ENCODE results near the gene TRIM75. TPM values are rescaled to one million over a fixed set of nuclear protein-coding genes. Genes with fewer than 3 reads are reported as not detected.
"Not testable (repeated sequence)": the region's sequence is repeated elsewhere in the genome, so short reads cannot be mapped to it uniquely, and the experiment has no call there.

Gene TRIM75
- total RNA-seq, 1 experiment from 2014 or later, result not detected

GRCh38 chr4:165070560-165070959 is 16.9 kb downstream of the TRIM75 start:
- no peak for DNase-seq
- Histone ChIP-seq H3K27ac (no peak overlapping the region), H2AFZ (no peak overlapping the region), H4K20me1 (ENCODE audit: insufficient read depth) (no peaks in the 10 kb centered on the region), H3K27me3 (ENCODE audit: insufficient read depth, low read depth) (no peaks in the 10 kb centered on the region), H3K4me3 (no peak overlapping the region), H3K9me2 (ENCODE audit: insufficient read depth) (no peaks in the 10 kb centered on the region), H3K79me2 (ENCODE audit: low read depth) (no peaks in the 10 kb centered on the region), H3K4me1 (replicated peaks; ENCODE audit: insufficient read depth) (no peaks in the 10 kb centered on the region), H3K36me3 (ENCODE audit: low read depth) (no peaks in the 10 kb centered on the region), H3K9me3 (ENCODE audit: insufficient read depth, low read depth) (no peaks in the 10 kb centered on the region), H3F3A (ENCODE audit: insufficient read depth, low read depth) (no peaks in the 10 kb centered on the region), H3K4me2 (no peak overlapping the region)
- no TSS peak for BruUV-seq (replicated peaks)
- ChIA-PET POLR2A (ENCODE audit: unreplicated experiment) (no interaction called here), CTCF (interaction anchor here (0.6 kb wide), 1 partner anchor 177 kb away, joined by 8 read pairs; no protein-coding TSS in a partner anchor)
- TF ChIP-seq CTCF (conservative IDR thresholded peaks at IDR 0.05), result no peak
- TF ChIP-seq EZH2 (IDR thresholded peaks at IDR 0.05; ENCODE audit: low read depth), result no peak
- intact Hi-C loops (cut with micrococcal nuclease; ENCODE audit: unreplicated experiment), result no loop called here

- H3K4me3 ChIP-seq; H3K9me2 ChIP-seq (ENCODE audit: insufficient read depth); intact Hi-C loops (cut with micrococcal nuclease; ENCODE audit: unreplicated experiment); H2AFZ ChIP-seq; H3K27ac ChIP-seq; H3F3A ChIP-seq (ENCODE audit: insufficient read depth, low read depth); H3K36me3 ChIP-seq (ENCODE audit: low read depth); H3K9me3 ChIP-seq (ENCODE audit: insufficient read depth, low read depth); H3K27me3 ChIP-seq (ENCODE audit: insufficient read depth, low read depth); BruUV-seq (replicated peaks); CTCF ChIA-PET; H3K4me2 ChIP-seq; H3K4me1 ChIP-seq (replicated peaks; ENCODE audit: insufficient read depth); POLR2A ChIA-PET (ENCODE audit: unreplicated experiment); DNase-seq; H4K20me1 ChIP-seq (ENCODE audit: insufficient read depth); H3K79me2 ChIP-seq (ENCODE audit: low read depth): not testable (repeated sequence)
These were observed 19.7 kb downstream of the TRIM75 start for GRCh38 chr4:165073346-165073745.

GRCh38 chr4:165077034-165077578 is 23.4 kb downstream of the TRIM75 start:
- Histone ChIP-seq H3K4me3 (no peak overlapping the region), H3K4me1 (replicated peaks; ENCODE audit: insufficient read depth) (no peaks in the 10 kb centered on the region), H3F3A (ENCODE audit: insufficient read depth, low read depth) (no peaks in the 10 kb centered on the region), H3K36me3 (ENCODE audit: low read depth) (no peaks in the 10 kb centered on the region), H3K27ac (no peak overlapping the region), H3K9me3 (ENCODE audit: insufficient read depth, low read depth) (no peaks in the 10 kb centered on the region), H2AFZ (no peak overlapping the region), H4K20me1 (ENCODE audit: insufficient read depth) (no peaks in the 10 kb centered on the region), H3K27me3 (ENCODE audit: insufficient read depth, low read depth) (no peaks in the 10 kb centered on the region), H3K79me2 (ENCODE audit: low read depth) (no peaks in the 10 kb centered on the region), H3K9me2 (ENCODE audit: insufficient read depth) (no peaks in the 10 kb centered on the region), H3K4me2 (no peak overlapping the region)
- ChIA-PET POLR2A (ENCODE audit: unreplicated experiment) (no interaction called here), CTCF (no interaction called here)
- no peak for DNase-seq
- intact Hi-C loops (cut with micrococcal nuclease; ENCODE audit: unreplicated experiment), result no loop called here
- BruUV-seq (replicated peaks), result no TSS peak
- no peak for TF ChIP-seq CTCF (conservative IDR thresholded peaks at IDR 0.05)
- TF ChIP-seq EZH2 (IDR thresholded peaks at IDR 0.05; ENCODE audit: low read depth), result no peak

GRCh38 chr4:165079476-165079875 is 25.8 kb downstream of the TRIM75 start:
- H3K4me2 ChIP-seq, result no peak overlapping the region
- H3K27ac ChIP-seq, result no peak overlapping the region
- no peaks in the 10 kb centered on the region for H3K9me2 ChIP-seq (ENCODE audit: insufficient read depth)
- no peaks in the 10 kb centered on the region for H3K27me3 ChIP-seq (ENCODE audit: insufficient read depth, low read depth)
- no peaks in the 10 kb centered on the region for H3K79me2 ChIP-seq (ENCODE audit: low read depth)
- H3K9me3 ChIP-seq (ENCODE audit: insufficient read depth, low read depth), result no peaks in the 10 kb centered on the region
- POLR2A ChIA-PET (ENCODE audit: unreplicated experiment), result no interaction called here
- H3K36me3 ChIP-seq (ENCODE audit: low read depth), result no peaks in the 10 kb centered on the region
- intact Hi-C loops (cut with micrococcal nuclease; ENCODE audit: unreplicated experiment), result no loop called here
- H3F3A ChIP-seq (ENCODE audit: insufficient read depth, low read depth), result no peaks in the 10 kb centered on the region
- no peaks in the 10 kb centered on the region for H3K4me1 ChIP-seq (replicated peaks; ENCODE audit: insufficient read depth)
- TF ChIP-seq CTCF (conservative IDR thresholded peaks at IDR 0.05) (no peak), EZH2 (IDR thresholded peaks at IDR 0.05; ENCODE audit: low read depth) (no peak)
- no TSS peak for BruUV-seq (replicated peaks)
- CTCF ChIA-PET, result no interaction called here
- no peak overlapping the region for H3K4me3 ChIP-seq
- H2AFZ ChIP-seq, result no peak overlapping the region
- no peaks in the 10 kb centered on the region for H4K20me1 ChIP-seq (ENCODE audit: insufficient read depth)
- no peak for DNase-seq

- H3K36me3 ChIP-seq (ENCODE audit: low read depth); intact Hi-C loops (cut with micrococcal nuclease; ENCODE audit: unreplicated experiment); H3K79me2 ChIP-seq (ENCODE audit: low read depth); H3K9me2 ChIP-seq (ENCODE audit: insufficient read depth); DNase-seq; H3F3A ChIP-seq (ENCODE audit: insufficient read depth, low read depth); H4K20me1 ChIP-seq (ENCODE audit: insufficient read depth); H3K9me3 ChIP-seq (ENCODE audit: insufficient read depth, low read depth); H3K4me3 ChIP-seq; H3K4me1 ChIP-seq (replicated peaks; ENCODE audit: insufficient read depth); BruUV-seq (replicated peaks); H3K4me2 ChIP-seq; H3K27ac ChIP-seq; H2AFZ ChIP-seq; H3K27me3 ChIP-seq (ENCODE audit: insufficient read depth, low read depth): not testable (repeated sequence)
- POLR2A ChIA-PET (ENCODE audit: unreplicated experiment), result interaction anchor here (0.6 kb wide), 1 partner anchor 28 kb away, joined by 10 read pairs; the partner anchor contains the start of gene TMEM192
- CTCF ChIA-PET, result interaction anchor here (0.5 kb wide), 1 partner anchor 1604 kb away, joined by 3 read pairs; no protein-coding TSS in a partner anchor
These were observed 31.1 kb downstream of the TRIM75 start for GRCh38 chr4:165084787-165085186.
